OCI-LY1 (cell line): ENCODE data around the gene ZDHHC11.

ENCODE experiments used
- H2AFZ ChIP-seq: fragments of 200-600 bp; sonication (generic), shearing (Covaris generic); 2 replicates; pipeline ENCODE4 v1.6.0; 2014; ENCODE audit warnings: antibody characterized with exemption, mild to moderate bottlenecking, low read length
- H3F3A ChIP-seq: fragments of 200-600 bp; sonication (generic), shearing (Covaris generic); 2 replicates; pipeline ENCODE4 v1.6.0; 2014; ENCODE audit warnings: mild to moderate bottlenecking, antibody characterized with exemption, low read length, moderate library complexity; ENCODE audit not compliant: insufficient read depth
- H3K27ac ChIP-seq: fragments of 200-600 bp; sonication (generic); 2 replicates; pipeline ENCODE4 v1.5.1; 2014; ENCODE audit warnings: low read length, mixed run types, mild to moderate bottlenecking, low read depth; ENCODE audit not compliant: poor library complexity, severe bottlenecking
- H3K27me3 ChIP-seq: fragments of 200-600 bp; sonication (generic); 2 replicates; pipeline ENCODE4 v1.6.0; 2014; ENCODE audit warnings: antibody characterized with exemption, mild to moderate bottlenecking, low read length, moderate library complexity; ENCODE audit not compliant: insufficient read depth
- H3K36me3 ChIP-seq: fragments of 200-600 bp; sonication (generic); 2 replicates; pipeline ENCODE4 v1.6.1; 2014; ENCODE audit warnings: mild to moderate bottlenecking, antibody characterized with exemption, low read length, moderate library complexity, mixed read lengths; ENCODE audit not compliant: insufficient read depth
- H3K4me1 ChIP-seq: fragments of 200-600 bp; sonication (generic); 2 replicates; pipeline ENCODE4 v1.5.1; 2014; ENCODE audit warnings: mild to moderate bottlenecking, low read length, moderate library complexity; ENCODE audit not compliant: insufficient read depth, severe bottlenecking
- H3K4me2 ChIP-seq: fragments of 200-600 bp; sonication (generic), shearing (Covaris generic); 2 replicates; pipeline ENCODE4 v1.6.1; 2014; ENCODE audit warnings: low read length
- H3K4me3 ChIP-seq: fragments of 200-600 bp; sonication (generic); 2 replicates; pipeline ENCODE4 v1.5.1; 2014; ENCODE audit warnings: low read length, low read depth, mild to moderate bottlenecking, mixed read lengths; ENCODE audit not compliant: poor library complexity, severe bottlenecking
- H3K79me2 ChIP-seq: fragments of 200-600 bp; shearing (Covaris generic); 2 replicates; pipeline ENCODE4 v1.6.1; 2016; ENCODE audit warnings: mixed run types, low read length, mixed read lengths; ENCODE audit not compliant: insufficient read depth
- H3K9ac ChIP-seq: fragments of 200-600 bp; sonication (generic), shearing (Covaris generic); 2 replicates; pipeline ENCODE4 v1.6.1; 2014; ENCODE audit warnings: mild to moderate bottlenecking, low read length, mixed read lengths
- H3K9me2 ChIP-seq: fragments of 200-600 bp; sonication (generic), shearing (Covaris generic); 2 replicates; pipeline ENCODE4 v1.6.1; 2014; ENCODE audit warnings: low read depth, mild to moderate bottlenecking, low read length, mixed read lengths
- H3K9me3 ChIP-seq: fragments of 200-600 bp; shearing (Covaris generic); 2 replicates; pipeline ENCODE4 v1.6.1; 2014; ENCODE audit warnings: low read length, mixed read lengths
- H4K20me1 ChIP-seq: fragments of 200-600 bp; sonication (generic), shearing (Covaris generic); 2 replicates; pipeline ENCODE4 v1.6.0; 2016; ENCODE audit warnings: mild to moderate bottlenecking, low read length; ENCODE audit not compliant: insufficient read depth
- EZH2 ChIP-seq: fragments of 200-600 bp; sonication (generic), shearing (Covaris generic); IDR thresholded peaks from 2 replicates; pipeline ENCODE4 v1.8.0; 2017; ENCODE audit warnings: borderline replicate concordance, mixed run types, mild to moderate bottlenecking, antibody characterized with exemption, low read length, moderate library complexity, mixed read lengths
- TF ChIP-seq, protein P1 (sequence below): fragments of 200-600 bp; sonication (generic), shearing (Covaris generic); IDR thresholded peaks from 2 replicates; pipeline ENCODE4 v1.5.1; 2017; ENCODE audit warnings: mild to moderate bottlenecking, antibody characterized with exemption, low read length, moderate library complexity, mixed read lengths

ZDHHC11 gene

DNA sequence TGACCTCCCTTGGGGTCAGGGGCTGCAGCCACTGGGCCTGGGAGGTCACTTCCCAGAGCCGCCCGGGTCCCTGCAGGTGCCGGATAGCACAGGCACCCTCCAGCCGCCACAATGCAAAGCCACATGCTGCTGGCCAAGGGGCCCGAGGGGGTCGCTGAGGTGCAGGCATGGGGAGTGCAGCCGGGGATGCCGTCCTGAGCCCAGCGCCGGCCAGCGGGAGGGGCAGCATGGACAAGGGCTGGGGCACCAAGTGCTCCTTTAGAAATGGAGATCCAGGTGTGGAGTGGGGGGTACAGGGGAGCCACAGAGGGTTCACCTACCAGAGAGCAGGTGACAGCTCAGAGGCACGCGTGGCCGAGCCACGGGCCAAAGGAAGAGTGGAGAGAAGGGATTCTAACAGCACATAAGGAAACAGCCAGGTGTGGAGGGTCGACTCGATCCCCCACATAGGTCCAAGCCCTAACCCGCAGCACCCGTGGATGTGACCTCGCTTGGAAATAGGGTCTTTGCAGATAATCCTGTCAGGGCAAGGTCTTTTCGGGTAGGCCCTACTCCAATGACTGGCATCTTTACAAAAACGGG, 90.9 kb downstream of the ZDHHC11 start:
- Histone ChIP-seq H3K27me3 (no peaks in the 10 kb centered on the region), H3K9ac (no peak overlapping the region)
- TF ChIP-seq, protein P1, sequence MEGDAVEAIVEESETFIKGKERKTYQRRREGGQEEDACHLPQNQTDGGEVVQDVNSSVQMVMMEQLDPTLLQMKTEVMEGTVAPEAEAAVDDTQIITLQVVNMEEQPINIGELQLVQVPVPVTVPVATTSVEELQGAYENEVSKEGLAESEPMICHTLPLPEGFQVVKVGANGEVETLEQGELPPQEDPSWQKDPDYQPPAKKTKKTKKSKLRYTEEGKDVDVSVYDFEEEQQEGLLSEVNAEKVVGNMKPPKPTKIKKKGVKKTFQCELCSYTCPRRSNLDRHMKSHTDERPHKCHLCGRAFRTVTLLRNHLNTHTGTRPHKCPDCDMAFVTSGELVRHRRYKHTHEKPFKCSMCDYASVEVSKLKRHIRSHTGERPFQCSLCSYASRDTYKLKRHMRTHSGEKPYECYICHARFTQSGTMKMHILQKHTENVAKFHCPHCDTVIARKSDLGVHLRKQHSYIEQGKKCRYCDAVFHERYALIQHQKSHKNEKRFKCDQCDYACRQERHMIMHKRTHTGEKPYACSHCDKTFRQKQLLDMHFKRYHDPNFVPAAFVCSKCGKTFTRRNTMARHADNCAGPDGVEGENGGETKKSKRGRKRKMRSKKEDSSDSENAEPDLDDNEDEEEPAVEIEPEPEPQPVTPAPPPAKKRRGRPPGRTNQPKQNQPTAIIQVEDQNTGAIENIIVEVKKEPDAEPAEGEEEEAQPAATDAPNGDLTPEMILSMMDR, result no peak
- no peak for TF ChIP-seq EZH2

GRCh38 chr5:759111-759751, 91.6 kb downstream of the ZDHHC11 start:
- no peak overlapping the region for H2AFZ ChIP-seq
- H3K9me2 ChIP-seq, result no peaks in the 10 kb centered on the region
- H4K20me1 ChIP-seq, result no peaks in the 10 kb centered on the region
- TF ChIP-seq, protein P1, result no peak
- TF ChIP-seq EZH2, result no peak
- no peaks in the 10 kb centered on the region for H3K27me3 ChIP-seq
- H3F3A ChIP-seq, result no peaks in the 10 kb centered on the region
- no peak overlapping the region for H3K27ac ChIP-seq
- H3K9me3 ChIP-seq, result no peaks in the 10 kb centered on the region
- no peak overlapping the region for H3K9ac ChIP-seq
- H3K4me1 ChIP-seq, result no peaks in the 10 kb centered on the region
- no peaks in the 10 kb centered on the region for H3K79me2 ChIP-seq
- H3K4me2 ChIP-seq, result no peak overlapping the region
- H3K36me3 ChIP-seq, result no peaks in the 10 kb centered on the region
- H3K4me3 ChIP-seq, result no peak overlapping the region

More for the DNA sequence above, 90.9 kb downstream of the ZDHHC11 start:
- Histone ChIP-seq H3K36me3 (no peaks in the 10 kb centered on the region), H3K9me2 (no peaks in the 10 kb centered on the region), H3K27ac (no peak overlapping the region), H3K4me1 (no peaks in the 10 kb centered on the region), H2AFZ (no peak overlapping the region), H3K9me3 (no peaks in the 10 kb centered on the region), H3K4me3 (no peak overlapping the region), H3F3A (no peaks in the 10 kb centered on the region), H3K4me2 (no peak overlapping the region), H3K79me2 (no peaks in the 10 kb centered on the region), H4K20me1 (no peaks in the 10 kb centered on the region)

- H2AFZ ChIP-seq, result no peak overlapping the region
- no peaks in the 10 kb centered on the region for H3K79me2 ChIP-seq
- no peak overlapping the region for H3K27ac ChIP-seq
- no peaks in the 10 kb centered on the region for H3K27me3 ChIP-seq
- H3K9me3 ChIP-seq, result no peaks in the 10 kb centered on the region
- H3K4me1 ChIP-seq, result no peaks in the 10 kb centered on the region
- no peak overlapping the region for H3K9ac ChIP-seq
- H3F3A ChIP-seq, result no peaks in the 10 kb centered on the region
- H3K9me2 ChIP-seq, result no peaks in the 10 kb centered on the region
- H3K36me3 ChIP-seq, result no peaks in the 10 kb centered on the region
- TF ChIP-seq EZH2, result no peak
- TF ChIP-seq, protein P1, result no peak
- no peak overlapping the region for H3K4me2 ChIP-seq
- H4K20me1 ChIP-seq, result no peaks in the 10 kb centered on the region
- no peak overlapping the region for H3K4me3 ChIP-seq
Measured at GRCh38 chr5:758698-759053, 92.1 kb downstream of the ZDHHC11 start.
